Measurements from ENCODE around the gene LARGE1. TPM values are rescaled to one million over a fixed set of nuclear protein-coding genes. Genes with fewer than 3 reads are reported as not detected.

Gene LARGE1
- total RNA-seq, 2 donors from 2014 or later, result 12.5 to 21.1 TPM

DNA sequence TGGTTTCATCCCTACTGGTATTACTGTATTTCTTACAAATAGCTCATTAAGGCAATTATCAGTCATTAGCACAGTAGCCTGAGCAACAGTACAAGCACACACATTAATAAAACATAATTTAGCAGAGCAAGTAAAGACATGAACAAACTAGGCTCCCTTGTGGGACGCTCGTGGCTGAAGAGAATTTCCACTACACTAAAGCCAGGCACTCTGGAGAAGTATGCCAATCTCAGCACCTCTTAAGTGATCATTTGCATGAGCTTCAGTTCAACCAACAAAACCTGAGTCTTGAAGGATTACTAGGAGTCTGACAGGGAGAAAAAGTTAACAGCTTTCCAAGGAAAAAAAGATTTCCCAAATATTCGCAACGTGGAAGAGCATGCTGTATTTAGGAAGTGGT, 109.1 kb downstream of the LARGE1 start:
- TF ChIP-seq POLR2A (IDR thresholded peaks at IDR 0.05) (no peak), CTCF (IDR thresholded peaks at IDR 0.05) (no peak)
- H3K4me3 ChIP-seq, result no peak overlapping the region
- H3K9me3 ChIP-seq, result no peaks in the 10 kb centered on the region
- no peaks in the 10 kb centered on the region for H3K36me3 ChIP-seq (replicated peaks in 1 of 2; ENCODE audit: insufficient read depth in 1 of 2, low read depth in 2 of 2)
- H3K27ac ChIP-seq, result no peak overlapping the region
- peaks cover 4% of the 10 kb centered on the region for H3K4me1 ChIP-seq
- DNase-seq (no peak), ATAC-seq (no peak)
- no peaks in the 10 kb centered on the region for H3K27me3 ChIP-seq
- intact Hi-C loops (cut with DNase I), result no loop called here
- 81 to 90% methylated on average over 4 of the region's 4 CpGs for WGBS, 2 donors

GRCh38 chr22:33807470-33807869, 112.8 kb downstream of the LARGE1 start:
- H3K9me3 ChIP-seq, result no peaks in the 10 kb centered on the region
- no peak overlapping the region for H3K4me3 ChIP-seq
- TF ChIP-seq POLR2A (IDR thresholded peaks at IDR 0.05), result no peak
- no peak for TF ChIP-seq CTCF (IDR thresholded peaks at IDR 0.05)
- H3K4me1 ChIP-seq, result peaks cover 4% of the 10 kb centered on the region
- H3K27ac ChIP-seq, result no peak overlapping the region
- no peaks in the 10 kb centered on the region for H3K27me3 ChIP-seq
- H3K36me3 ChIP-seq (replicated peaks in 1 of 2; ENCODE audit: insufficient read depth in 1 of 2, low read depth in 2 of 2), result no peaks in the 10 kb centered on the region
- intact Hi-C loops (cut with DNase I), result no loop called here
- 95% methylated on average over 4 of the region's 4 CpGs for whole genome bisulfite sequencing, 2 donors
- no peak for DNase-seq
- no peak for ATAC-seq

GRCh38 chr22:33806191-33806590, 114.1 kb downstream of the LARGE1 start:
- Histone ChIP-seq H3K36me3 (replicated peaks in 1 of 2; ENCODE audit: insufficient read depth in 1 of 2, low read depth in 2 of 2) (no peaks in the 10 kb centered on the region), H3K27me3 (no peaks in the 10 kb centered on the region), H3K27ac (no peak overlapping the region), H3K9me3 (no peaks in the 10 kb centered on the region), H3K4me1 (no peaks in the 10 kb centered on the region), H3K4me3 (no peak overlapping the region)
- ATAC-seq (no peak), DNase-seq (no peak)
- TF ChIP-seq POLR2A (IDR thresholded peaks at IDR 0.05) (no peak), CTCF (IDR thresholded peaks at IDR 0.05) (no peak)
- intact Hi-C loops (cut with DNase I), result no loop called here
- 49 to 58% methylated on average over 3 of the region's 3 CpGs for whole genome bisulfite sequencing, 2 donors

GRCh38 chr22:33803371-33804282, 116.6 kb downstream of the LARGE1 start:
- TF ChIP-seq POLR2A (IDR thresholded peaks at IDR 0.05), result no peak
- intact Hi-C loops (cut with DNase I), result no loop called here
- no peak overlapping the region for H3K27ac ChIP-seq
- H3K36me3 ChIP-seq (replicated peaks in 1 of 2; ENCODE audit: insufficient read depth in 1 of 2, low read depth in 2 of 2), result no peaks in the 10 kb centered on the region
- H3K4me3 ChIP-seq, result no peak overlapping the region
- DNase-seq (peak in 1 of 4 donors; percentile 5), ATAC-seq (no peak)
- H3K9me3 ChIP-seq, result no peaks in the 10 kb centered on the region
- WGBS, 2 donors, result 82 to 86% methylated on average over 7 of the region's 7 CpGs
- no peaks in the 10 kb centered on the region for H3K27me3 ChIP-seq
- no peaks in the 10 kb centered on the region for H3K4me1 ChIP-seq

DNA sequence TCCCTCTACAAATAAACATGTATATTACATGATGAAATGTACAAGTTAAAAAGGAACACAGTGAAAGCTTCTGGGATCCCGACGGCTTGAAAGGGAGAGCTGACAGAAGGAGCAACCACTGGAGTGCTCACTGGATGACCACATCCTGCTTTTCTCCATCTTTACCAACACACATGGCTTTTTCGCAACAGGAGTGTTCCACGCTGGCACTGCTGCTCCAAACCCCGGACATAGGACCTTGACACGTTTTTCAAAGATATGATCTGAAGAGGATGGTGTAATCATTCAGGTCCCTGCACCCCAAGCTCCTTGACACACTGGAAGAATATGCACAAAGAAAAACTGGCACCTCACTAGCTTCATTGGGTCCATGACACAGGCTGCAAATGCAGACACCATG, 121.9 kb downstream of the LARGE1 start:
- intact Hi-C loops (cut with DNase I), result no loop called here
- Histone ChIP-seq H3K27ac (no peak overlapping the region), H3K36me3 (replicated peaks in 1 of 2; ENCODE audit: insufficient read depth in 1 of 2, low read depth in 2 of 2) (no peaks in the 10 kb centered on the region), H3K27me3 (no peaks in the 10 kb centered on the region), H3K4me3 (no peak overlapping the region), H3K9me3 (no peaks in the 10 kb centered on the region), H3K4me1 (no peaks in the 10 kb centered on the region)
- DNase-seq, result no peak
- no peak for TF ChIP-seq POLR2A (IDR thresholded peaks at IDR 0.05)
- no peak for TF ChIP-seq CTCF (IDR thresholded peaks at IDR 0.05)
- 62 to 64% methylated on average over 6 of the region's 6 CpGs for WGBS, 2 donors
- ATAC-seq, result no peak

Data from body of pancreas (tissue), 4 donors.